Lower leg skin (tissue), 4 donors: ENCODE data around the gene TPK1. TPM values are rescaled to one million over a fixed set of nuclear protein-coding genes. Genes with fewer than 3 reads are reported as not detected.

ENCODE experiments used
- DNase-seq, 2 donors: peaks; one replicate each; pipeline ENCODE4 v3.0.0-alpha.2; 2019; ENCODE audit warnings: low spot score in 2 of 2
- H3K4me3 ChIP-seq: fragments of 200-600 bp; sonication (generic); 2 replicates; pipeline ENCODE4 v1.5.1; 2017; ENCODE audit warnings: mild to moderate bottlenecking, low read depth; ENCODE audit not compliant: poor library complexity, severe bottlenecking
- POLR2A ChIP-seq, 2 donors: fragments of 450-650 bp; IDR thresholded peaks; one replicate each; pipeline ENCODE4 v1.6.1; 2016 to 2017; ENCODE audit warnings: antibody characterized with exemption in 2 of 2, mild to moderate bottlenecking in 1 of 2, moderate library complexity in 1 of 2
- WGBS, 2 donors: methylation state at CpG; one replicate each; pipeline ENCODE4 v1.1.5; 2018; 5-methylcytosine and 5-hydroxymethylcytosine counted together
- intact Hi-C: fragments of 100-400 bp; cut with DNase I; formaldehyde crosslinking; loops from one replicate; pipeline ENCODE4 v1.15.0; 2023; ENCODE audit warnings: low total_unique reads
- total RNA-seq, 4 donors: library from RNA; depleted of rRNA; stranded (reverse); fragments of >200 nt; gene quantifications; one replicate each; pipeline ENCODE4 v1.1.0, GENCODE V29; 2016
- TF ChIP-seq, protein P1 (sequence below), 3 donors: fragments of 450-650 bp; IDR thresholded peaks; one replicate each; pipeline ENCODE4 v1.5.1; 2016; ENCODE audit warnings: antibody characterized with exemption in 3 of 3, mild to moderate bottlenecking in 3 of 3, moderate library complexity in 2 of 3

Gene TPK1
- total RNA-seq, 4 donors from 2014 or later, result 1.1 to 5.5 (median 3.3) TPM

DNA sequence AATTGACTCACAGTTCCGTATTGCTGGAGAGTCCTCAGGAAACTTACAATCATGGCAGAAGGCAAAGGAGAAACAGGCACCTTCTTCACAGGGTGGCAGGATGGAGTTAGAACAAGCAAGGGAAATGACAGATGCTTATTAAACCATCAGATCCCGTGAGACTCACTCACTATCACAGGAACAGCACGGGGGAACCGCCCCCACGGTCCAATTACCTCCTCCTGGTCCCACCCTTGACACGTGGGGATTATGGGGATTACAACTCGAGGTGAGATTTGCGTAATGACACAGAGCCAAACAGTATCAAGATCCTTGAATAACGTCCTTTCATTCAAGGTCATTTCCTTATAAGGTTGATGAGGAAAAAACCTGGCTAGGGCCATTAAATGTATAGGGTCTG is 176.6 kb downstream of the TPK1 start:
- 87 to 89% methylated on average over 9 of the region's 9 CpGs for WGBS, 2 donors
- H3K4me3 ChIP-seq, result no peak overlapping the region
- no peak for TF ChIP-seq POLR2A (IDR thresholded peaks at IDR 0.05)
- TF ChIP-seq, protein P1, sequence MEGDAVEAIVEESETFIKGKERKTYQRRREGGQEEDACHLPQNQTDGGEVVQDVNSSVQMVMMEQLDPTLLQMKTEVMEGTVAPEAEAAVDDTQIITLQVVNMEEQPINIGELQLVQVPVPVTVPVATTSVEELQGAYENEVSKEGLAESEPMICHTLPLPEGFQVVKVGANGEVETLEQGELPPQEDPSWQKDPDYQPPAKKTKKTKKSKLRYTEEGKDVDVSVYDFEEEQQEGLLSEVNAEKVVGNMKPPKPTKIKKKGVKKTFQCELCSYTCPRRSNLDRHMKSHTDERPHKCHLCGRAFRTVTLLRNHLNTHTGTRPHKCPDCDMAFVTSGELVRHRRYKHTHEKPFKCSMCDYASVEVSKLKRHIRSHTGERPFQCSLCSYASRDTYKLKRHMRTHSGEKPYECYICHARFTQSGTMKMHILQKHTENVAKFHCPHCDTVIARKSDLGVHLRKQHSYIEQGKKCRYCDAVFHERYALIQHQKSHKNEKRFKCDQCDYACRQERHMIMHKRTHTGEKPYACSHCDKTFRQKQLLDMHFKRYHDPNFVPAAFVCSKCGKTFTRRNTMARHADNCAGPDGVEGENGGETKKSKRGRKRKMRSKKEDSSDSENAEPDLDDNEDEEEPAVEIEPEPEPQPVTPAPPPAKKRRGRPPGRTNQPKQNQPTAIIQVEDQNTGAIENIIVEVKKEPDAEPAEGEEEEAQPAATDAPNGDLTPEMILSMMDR (IDR thresholded peaks at IDR 0.05), result no peak
- intact Hi-C loops, result no loop called here
- DNase-seq, result no peak

DNA sequence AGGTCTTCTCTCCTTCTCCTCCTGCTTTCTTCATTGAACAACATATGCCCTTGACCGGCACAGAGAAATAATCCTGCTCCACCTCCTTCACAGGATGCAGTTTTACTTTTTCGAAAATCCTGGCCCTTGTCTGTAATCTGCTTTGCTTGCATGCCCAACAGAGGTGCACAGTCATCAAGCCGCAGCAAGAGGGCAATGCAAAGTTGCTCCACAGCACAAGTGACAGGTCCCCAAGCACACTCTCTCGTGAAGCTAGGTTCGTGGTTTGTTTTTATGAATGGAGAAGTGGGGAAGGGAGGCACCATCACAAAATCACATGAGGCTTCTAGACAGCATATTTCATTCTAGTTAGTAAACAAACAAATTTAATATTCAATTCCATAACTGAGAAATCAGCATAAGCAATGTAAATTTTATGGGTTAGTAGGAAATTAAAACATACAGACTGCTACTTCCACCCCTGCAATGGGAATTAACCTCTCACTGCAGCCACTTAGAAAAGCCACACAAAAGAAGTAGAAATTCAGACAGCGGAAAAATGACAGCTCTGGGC is 178.8 kb downstream of the TPK1 start:
- intact Hi-C loops, result no loop called here
- TF ChIP-seq POLR2A (IDR thresholded peaks at IDR 0.05), result no peak
- TF ChIP-seq, protein P1 (IDR thresholded peaks at IDR 0.05), result no peak
- no peak for DNase-seq
- WGBS, 2 donors, result 69 to 70% methylated on average over 6 of the region's 6 CpGs
- no peak overlapping the region for H3K4me3 ChIP-seq

DNA sequence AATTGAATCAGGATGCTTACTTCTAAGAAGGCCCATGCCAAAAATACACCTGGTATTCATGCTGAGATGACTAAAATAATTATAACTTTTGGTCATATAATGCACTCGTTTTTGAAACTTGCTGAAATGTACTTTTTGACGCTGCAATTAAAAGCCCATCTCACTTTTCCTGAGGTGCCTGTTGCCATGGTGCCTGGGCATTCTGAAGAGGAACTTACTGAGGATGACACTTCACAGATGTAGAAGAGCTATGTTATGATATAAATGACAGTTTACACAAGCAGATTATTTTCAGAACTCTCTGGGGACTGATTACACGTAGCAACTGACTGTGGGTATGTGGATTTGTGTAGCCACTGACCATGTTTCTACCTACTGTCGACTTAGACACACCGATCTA is 182.4 kb downstream of the TPK1 start:
- no peak overlapping the region for H3K4me3 ChIP-seq
- 69 to 72% methylated on average over 5 of the region's 5 CpGs for WGBS, 2 donors
- no peak for TF ChIP-seq POLR2A (IDR thresholded peaks at IDR 0.05)
- TF ChIP-seq, protein P1 (IDR thresholded peaks at IDR 0.05), result no peak
- DNase-seq, result no peak
- intact Hi-C loops, result no loop called here

DNA sequence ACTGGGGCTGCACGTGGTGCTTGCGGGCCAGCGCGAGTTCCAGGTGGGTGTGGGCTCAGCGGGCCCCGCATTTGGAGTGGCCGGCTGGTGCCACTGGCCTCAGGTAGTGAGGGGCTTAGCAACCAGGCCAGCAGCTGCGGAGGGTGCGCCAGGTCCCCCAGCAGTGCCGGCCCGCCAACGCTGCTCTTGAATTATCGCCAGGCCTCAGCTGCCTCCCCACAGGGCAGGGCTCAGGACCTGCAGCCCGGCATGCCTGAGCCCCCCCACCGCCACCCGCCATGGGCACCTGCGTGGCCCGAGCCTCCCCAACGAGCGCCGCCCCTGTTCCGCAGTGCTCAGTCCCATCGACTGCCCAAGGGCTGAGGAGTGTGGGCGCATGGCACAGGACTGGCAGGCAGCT is 185.4 kb downstream of the TPK1 start:
- intact Hi-C loops, result no loop called here
- no peak overlapping the region for H3K4me3 ChIP-seq
- 97 to 98% methylated on average over 21 to 23 of the region's 24 CpGs for WGBS, 2 donors
- no peak for DNase-seq
- TF ChIP-seq, protein P1 (IDR thresholded peaks at IDR 0.05), result no peak
- no peak for TF ChIP-seq POLR2A (IDR thresholded peaks at IDR 0.05)

DNA sequence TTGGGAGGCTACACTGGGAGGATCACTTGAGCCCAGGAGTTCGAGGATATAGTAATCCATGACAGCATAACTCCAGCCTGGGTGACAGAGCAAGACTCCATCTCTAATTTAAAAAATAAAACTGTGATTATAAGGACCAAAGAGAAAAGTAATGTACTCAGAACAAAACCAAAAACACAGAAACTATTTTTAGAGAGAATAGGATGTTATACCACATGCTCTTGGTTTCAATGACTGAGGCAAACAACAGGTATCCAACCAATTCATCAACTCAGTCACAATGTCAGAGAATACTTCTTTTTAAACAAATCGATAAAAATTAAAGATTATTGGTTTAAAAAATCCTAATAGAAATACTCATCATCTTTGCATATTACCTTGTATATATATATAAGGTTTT is 186.7 kb downstream of the TPK1 start:
- TF ChIP-seq POLR2A (IDR thresholded peaks at IDR 0.05), result no peak
- TF ChIP-seq, protein P1 (IDR thresholded peaks at IDR 0.05), result no peak
- no peak overlapping the region for H3K4me3 ChIP-seq
- DNase-seq, result no peak
- 85 to 91% methylated on average over 2 of the region's 2 CpGs for WGBS, 2 donors
- intact Hi-C loops, result no loop called here

DNA sequence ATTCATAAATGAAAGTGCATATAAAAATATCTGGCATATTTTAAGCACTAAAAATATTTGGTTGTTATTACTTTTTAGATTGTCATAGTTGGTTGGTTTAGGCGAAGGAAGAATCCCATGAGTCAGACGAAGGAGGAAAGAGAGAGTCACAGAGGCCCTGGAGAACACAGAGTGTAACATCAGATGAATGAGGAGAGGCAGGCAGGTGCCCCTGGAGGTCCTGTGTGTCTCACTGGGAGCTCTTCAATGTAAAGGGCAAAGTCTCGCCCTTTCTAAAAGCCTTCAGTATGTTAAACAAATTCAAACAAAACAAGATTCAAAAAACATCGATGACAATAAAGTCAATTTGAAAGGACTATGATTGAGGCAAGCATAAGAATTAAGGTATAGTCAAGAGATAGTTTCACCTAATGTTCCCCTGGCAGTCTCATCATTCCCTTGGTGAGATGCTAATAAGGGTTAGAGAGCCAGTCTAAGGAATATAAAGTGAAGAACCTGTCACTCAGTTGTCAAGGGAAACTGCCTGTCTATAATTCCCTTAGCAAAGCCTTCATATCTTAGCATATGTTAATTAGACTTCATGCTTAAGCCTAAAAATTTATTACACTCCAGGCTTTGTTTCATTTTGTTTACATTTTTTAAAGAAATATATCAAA is 194.3 kb downstream of the TPK1 start:
- intact Hi-C loops, result no loop called here
- whole genome bisulfite sequencing, 2 donors, result 76 to 80% methylated on average over 4 of the region's 4 CpGs

More for the DNA sequence above, 194.3 kb downstream of the TPK1 start:
- TF ChIP-seq, protein P1 (IDR thresholded peaks at IDR 0.05), result no peak
- TF ChIP-seq POLR2A (IDR thresholded peaks at IDR 0.05), result no peak
- no peak for DNase-seq
- no peak overlapping the region for H3K4me3 ChIP-seq
